Stimulated activated naive CD8-positive, alpha-beta T cell treated with anti-CD3 and anti-CD28 coated beads, Interleukin-15, amount 100 ng/mL, for 72 hours (primary cell): Measurements from ENCODE around the gene NOP9.

Experiments used
- ATAC-seq: fragments of 150-1000 bp; cut with Tn5 transposase; 2 replicates; pipeline ENCODE4 v1.10.0; 2021; ENCODE audit warnings: mild to moderate bottlenecking, moderate library complexity
- DNase-seq, 2 donors: peaks; one replicate each; pipeline ENCODE4 v3.0.0; 2021 to 2022
- H3K27ac Mint-ChIP-seq, 2 donors: one replicate each; pipeline ENCODE4 v1.8.0; 2022; ENCODE audit warnings: mild to moderate bottlenecking in 2 of 2, mixed read lengths in 2 of 2, moderate library complexity in 2 of 2
- H3K27me3 Mint-ChIP-seq: one replicate; pipeline ENCODE4 v1.8.0; 2022; ENCODE audit warnings: mixed read lengths
- H3K4me1 Mint-ChIP-seq: one replicate; pipeline ENCODE4 v1.8.0; 2022; ENCODE audit warnings: mild to moderate bottlenecking, mixed read lengths
- H3K4me3 Mint-ChIP-seq, 2 donors: one replicate each; pipeline ENCODE4 v1.8.0; 2022; ENCODE audit warnings: mild to moderate bottlenecking in 2 of 2, mixed read lengths in 2 of 2, moderate library complexity in 1 of 2
- H3K9me3 Mint-ChIP-seq, 2 donors: one replicate each; pipeline ENCODE4 v1.8.0; 2022; ENCODE audit warnings: mixed read lengths in 2 of 2

Gene NOP9

DNA sequence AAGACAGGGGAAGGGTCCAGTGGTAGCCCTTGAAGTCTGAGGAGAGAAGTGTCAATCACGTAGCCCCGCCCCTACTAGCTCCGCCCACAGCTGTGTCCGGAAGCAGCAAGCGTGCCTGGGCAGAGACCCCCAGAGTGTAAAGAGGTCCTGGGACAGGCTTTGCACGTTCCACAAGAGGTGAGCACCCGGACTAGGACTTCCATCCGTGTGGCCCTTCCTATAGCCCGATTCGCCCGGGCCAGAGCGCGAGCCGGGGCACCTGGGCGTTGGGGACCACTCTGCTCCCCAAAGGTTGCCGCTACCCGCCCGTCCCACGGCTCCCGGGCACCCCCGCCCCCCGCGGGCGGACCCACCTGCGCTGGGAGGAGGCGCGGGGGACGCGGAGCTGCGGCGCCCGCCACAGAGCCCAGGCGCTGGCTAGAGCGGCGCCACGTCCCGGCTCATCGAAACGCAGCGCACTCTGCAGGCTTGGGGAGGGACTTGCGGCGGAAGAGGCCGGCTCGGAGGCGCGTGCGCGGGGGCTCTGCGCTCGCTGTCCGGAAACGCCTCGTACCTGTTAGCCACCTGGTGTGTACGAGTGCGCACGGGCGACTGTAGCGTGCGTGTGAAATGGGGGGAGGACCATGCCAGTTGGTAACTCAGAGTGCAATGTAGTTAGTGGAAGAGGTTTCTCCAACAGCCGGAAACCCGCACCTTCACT, 28.4 kb upstream of the NOP9 start, which contains the start of gene RABGGTA:
Gene RABGGTA (minus strand): TSS at position 464 of the 700 bp plus-strand sequence. CDS start 482 bp downstream, outside the sequence.
- Mint-ChIP-seq H3K4me3 (peak within 1 kb of the TSS; percentile 89 to 92), H3K27ac (peak within 1 kb of the TSS; percentile 81 to 96), H3K4me1 (peaks cover 44% of the 10 kb centered on the region), H3K27me3 (no peaks in the 10 kb centered on the region), H3K9me3 (no peaks in the 10 kb centered on the region)
- ATAC-seq (peak; percentile 88), DNase-seq (peak; percentile 92 to 95)

GRCh38 chr14:24271834-24272263, 27.8 kb upstream of the NOP9 start:
- no peak for ATAC-seq
- Mint-ChIP-seq H3K4me3 (peak overlapping the region; percentile 87 to 92), H3K27me3 (no peaks in the 10 kb centered on the region), H3K27ac (peak overlapping the region; percentile 74 to 94), H3K9me3 (no peaks in the 10 kb centered on the region), H3K4me1 (peaks cover 48% of the 10 kb centered on the region)
- no peak for DNase-seq

GRCh38 chr14:24272467-24272866, 27.2 kb upstream of the NOP9 start:
- H3K4me3 Mint-ChIP-seq: peak overlapping the region; percentile 32 to 87
- DNase-seq (no peak), ATAC-seq (no peak)
- H3K9me3 Mint-ChIP-seq: no peaks in the 10 kb centered on the region
- no peaks in the 10 kb centered on the region for H3K27me3 Mint-ChIP-seq
- peak overlapping the region in 1 of 2 donors; percentile 94 for H3K27ac Mint-ChIP-seq
- H3K4me1 Mint-ChIP-seq: peaks cover 54% of the 10 kb centered on the region

GRCh38 chr14:24273422-24273998, 26.1 kb upstream of the NOP9 start:
- H3K27me3 Mint-ChIP-seq: no peaks in the 10 kb centered on the region
- peak overlapping the region; percentile 74 to 81 for H3K27ac Mint-ChIP-seq
- ATAC-seq: no peak
- DNase-seq: no peak
- peaks cover 0 to 5% of the 10 kb centered on the region in 2 donors for H3K9me3 Mint-ChIP-seq
- H3K4me1 Mint-ChIP-seq: peaks cover 65% of the 10 kb centered on the region
- peak overlapping the region; percentile 44 to 64 for H3K4me3 Mint-ChIP-seq

GRCh38 chr14:24274101-24274543, 25.5 kb upstream of the NOP9 start:
- Mint-ChIP-seq H3K27me3 (no peaks in the 10 kb centered on the region), H3K9me3 (peaks cover 0 to 6% of the 10 kb centered on the region in 2 donors), H3K4me1 (peaks cover 71% of the 10 kb centered on the region), H3K27ac (peak overlapping the region; percentile 74 to 81), H3K4me3 (peak overlapping the region; percentile 44 to 64)
- DNase-seq (peak; percentile 46 to 76), ATAC-seq (peak; percentile 61)

GRCh38 chr14:24277071-24277470, 22.6 kb upstream of the NOP9 start:
- peaks cover 0 to 6% of the 10 kb centered on the region in 2 donors for H3K9me3 Mint-ChIP-seq
- H3K27me3 Mint-ChIP-seq: no peaks in the 10 kb centered on the region
- H3K4me3 Mint-ChIP-seq: no peak overlapping the region
- H3K4me1 Mint-ChIP-seq: peaks cover 79% of the 10 kb centered on the region
- H3K27ac Mint-ChIP-seq: peak overlapping the region; percentile 4 to 51
- ATAC-seq (no peak), DNase-seq (no peak)

DNA sequence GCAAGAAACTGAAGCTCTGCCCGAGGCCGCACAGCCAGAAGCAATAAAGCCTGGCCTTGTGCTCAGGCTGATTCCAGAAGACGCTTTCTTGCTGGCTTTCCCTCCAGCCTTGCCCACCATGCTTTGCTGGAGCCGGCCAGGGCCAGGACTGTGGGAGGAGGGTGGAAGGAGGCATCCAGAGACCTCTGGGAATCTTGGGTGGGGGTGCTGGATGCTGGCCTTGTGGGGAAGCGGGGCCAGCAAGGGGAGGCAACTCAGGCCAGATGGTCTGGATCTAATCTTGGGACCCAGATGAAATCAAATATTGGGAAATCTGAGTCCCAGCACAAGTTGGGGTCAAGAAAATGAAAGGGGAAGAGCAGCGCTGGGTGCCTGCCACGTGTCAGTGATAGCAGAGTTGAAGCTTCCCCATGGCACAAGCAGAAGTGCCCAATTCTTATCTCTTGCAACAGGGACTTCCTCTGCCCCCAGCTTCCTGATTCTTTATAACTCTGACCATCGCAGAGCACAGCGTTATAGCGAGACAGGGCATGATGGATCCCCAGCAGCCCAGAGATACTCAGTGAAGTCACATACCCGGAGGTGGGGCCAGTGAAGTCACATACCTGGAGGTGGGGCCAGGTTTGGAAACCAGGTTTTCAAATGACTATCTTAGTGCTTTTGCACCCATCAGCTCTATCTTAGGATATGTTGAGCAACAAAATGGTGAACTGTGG, 21.9 kb upstream of the NOP9 start:
- ATAC-seq: no peak
- Mint-ChIP-seq H3K9me3 (peaks cover 0 to 6% of the 10 kb centered on the region in 2 donors), H3K4me3 (peak overlapping the region in 1 of 2 donors; percentile 14), H3K4me1 (peaks cover 72% of the 10 kb centered on the region), H3K27ac (peak overlapping the region in 1 of 2 donors; percentile 71), H3K27me3 (no peaks in the 10 kb centered on the region)
- no peak for DNase-seq

DNA sequence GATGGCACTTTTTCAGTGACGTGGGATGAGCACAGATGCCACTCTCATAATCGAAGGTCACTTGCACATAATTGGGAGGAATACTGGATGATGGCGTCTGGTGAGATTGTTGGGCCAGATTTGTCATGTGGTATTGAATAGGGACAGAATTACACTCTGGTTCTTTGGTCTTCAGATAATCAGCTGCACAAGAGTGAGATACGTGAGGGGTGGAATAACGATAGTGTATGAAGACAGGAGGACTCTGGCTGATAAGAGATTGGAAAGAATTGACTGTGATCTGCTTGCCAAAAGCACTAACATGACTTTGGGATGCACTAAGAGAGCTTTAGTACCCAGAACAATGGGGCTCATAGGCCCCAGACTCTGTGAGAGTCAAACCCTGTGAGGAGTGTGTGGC, 21.2 kb upstream of the NOP9 start:
- Mint-ChIP-seq H3K9me3 (peaks cover 0 to 6% of the 10 kb centered on the region in 2 donors), H3K27me3 (no peaks in the 10 kb centered on the region), H3K4me1 (peaks cover 65% of the 10 kb centered on the region), H3K27ac (peak overlapping the region in 1 of 2 donors; percentile 71), H3K4me3 (peak overlapping the region; percentile 14 to 24)
- DNase-seq (no peak), ATAC-seq (no peak)

- H3K4me1 Mint-ChIP-seq: peaks cover 56% of the 10 kb centered on the region
- ATAC-seq (peak; percentile 94), DNase-seq (peak; percentile 39 to 70)
- H3K27ac Mint-ChIP-seq: peak overlapping the region; percentile 14 to 76
- H3K27me3 Mint-ChIP-seq: no peaks in the 10 kb centered on the region
- H3K4me3 Mint-ChIP-seq: peak overlapping the region; percentile 66 to 69
- peaks cover 0 to 6% of the 10 kb centered on the region in 2 donors for H3K9me3 Mint-ChIP-seq
Measured at GRCh38 chr14:24279301-24280186, 20.1 kb upstream of the NOP9 start.

DNA sequence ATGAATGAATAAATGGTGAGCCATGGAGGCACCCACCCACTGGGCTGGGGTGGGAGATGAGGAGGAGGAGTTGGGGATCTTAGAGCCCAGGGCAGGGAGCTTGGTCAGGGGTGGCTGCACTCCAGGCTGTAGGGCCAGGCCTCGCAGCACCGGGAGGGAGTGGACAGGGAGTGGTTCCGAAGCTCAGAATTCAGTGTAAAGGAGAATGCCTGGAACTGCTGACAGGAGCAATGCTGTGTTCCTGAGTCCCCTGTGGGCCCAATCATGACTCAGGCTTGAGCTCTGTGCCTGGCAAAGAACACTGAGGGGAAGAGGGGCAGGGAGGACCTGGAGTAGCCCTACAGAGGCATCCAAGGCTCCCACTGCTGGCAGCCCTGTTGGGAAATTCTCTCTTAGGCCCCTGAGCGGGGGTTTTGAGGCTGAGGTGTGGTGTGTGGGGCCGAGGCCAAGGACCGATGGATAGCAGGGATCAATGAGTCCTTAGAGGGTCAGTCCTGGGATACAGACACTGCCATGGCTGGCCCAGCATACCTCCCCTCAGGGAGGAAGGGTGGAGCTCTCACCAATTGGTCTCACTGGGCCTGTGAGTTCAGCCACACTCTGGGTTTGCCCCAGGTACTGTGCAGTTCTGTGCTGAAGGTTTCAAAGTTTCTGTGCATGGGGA, 18.7 kb upstream of the NOP9 start:
- Mint-ChIP-seq H3K4me1 (peaks cover 55% of the 10 kb centered on the region), H3K27me3 (no peaks in the 10 kb centered on the region), H3K9me3 (peaks cover 0 to 6% of the 10 kb centered on the region in 2 donors), H3K4me3 (no peak overlapping the region), H3K27ac (peak overlapping the region; percentile 44 to 45)
- ATAC-seq: no peak
- DNase-seq: no peak

DNA sequence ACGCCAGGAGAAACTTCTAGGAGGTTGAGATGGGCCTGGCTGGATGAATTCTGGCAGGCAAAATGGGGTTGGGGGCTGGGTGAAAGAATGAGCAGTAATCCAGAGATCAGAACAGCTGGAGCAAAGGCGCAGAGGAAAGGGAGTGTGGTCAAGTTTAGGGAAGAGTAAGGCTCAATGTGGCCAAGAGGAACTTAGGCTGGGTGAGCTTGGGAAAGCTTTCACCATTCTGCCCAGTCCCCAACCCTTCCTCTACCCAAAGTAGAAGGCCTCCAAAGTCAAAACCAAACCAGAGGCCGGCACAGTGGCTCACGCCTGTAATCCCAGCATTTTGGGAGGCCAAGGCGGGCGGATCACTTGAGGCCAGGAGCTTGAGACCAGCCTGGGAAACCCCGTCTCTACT, 18.0 kb upstream of the NOP9 start:
- ATAC-seq: no peak
- no peak overlapping the region for H3K27ac Mint-ChIP-seq

GRCh38 chr14:24282736-24283135, 16.9 kb upstream of the NOP9 start:
- no peak overlapping the region for H3K27ac Mint-ChIP-seq
- no peak for DNase-seq
- peaks cover 52% of the 10 kb centered on the region for H3K4me1 Mint-ChIP-seq

More for the DNA sequence above, 18.0 kb upstream of the NOP9 start:
- no peaks in the 10 kb centered on the region for H3K27me3 Mint-ChIP-seq
- DNase-seq: no peak
- peaks cover 0 to 6% of the 10 kb centered on the region in 2 donors for H3K9me3 Mint-ChIP-seq
- H3K4me1 Mint-ChIP-seq: peaks cover 54% of the 10 kb centered on the region
- no peak overlapping the region for H3K4me3 Mint-ChIP-seq

GRCh38 chr14:24283796-24284460, 15.7 kb upstream of the NOP9 start:
- no peaks in the 10 kb centered on the region for H3K9me3 Mint-ChIP-seq
- ATAC-seq: no peak
- H3K27ac Mint-ChIP-seq: no peak overlapping the region
- H3K4me3 Mint-ChIP-seq: no peak overlapping the region
- H3K27me3 Mint-ChIP-seq: no peaks in the 10 kb centered on the region
- H3K4me1 Mint-ChIP-seq: peaks cover 48% of the 10 kb centered on the region
- no peak for DNase-seq

More at GRCh38 chr14:24282736-24283135, 16.9 kb upstream of the NOP9 start:
- Mint-ChIP-seq H3K9me3 (peaks cover 0 to 6% of the 10 kb centered on the region in 2 donors), H3K4me3 (no peak overlapping the region), H3K27me3 (no peaks in the 10 kb centered on the region)
- ATAC-seq: no peak

- ATAC-seq (no peak), DNase-seq (no peak)
- peak overlapping the region in 1 of 2 donors; percentile 72 for H3K27ac Mint-ChIP-seq
- H3K27me3 Mint-ChIP-seq: no peaks in the 10 kb centered on the region
- no peak overlapping the region for H3K4me3 Mint-ChIP-seq
- no peaks in the 10 kb centered on the region for H3K9me3 Mint-ChIP-seq
- peaks cover 48% of the 10 kb centered on the region for H3K4me1 Mint-ChIP-seq
Measured at GRCh38 chr14:24284501-24285035, 15.1 kb upstream of the NOP9 start.
